ENCODE data around the gene CHRND. TPM values are rescaled to one million over a fixed set of nuclear protein-coding genes. Genes with fewer than 3 reads are reported as not detected.

Gene CHRND
- total and polyA plus RNA-seq, 2 of the 4 experiments (the other 2 are of a cell fraction) = not detected

DNA sequence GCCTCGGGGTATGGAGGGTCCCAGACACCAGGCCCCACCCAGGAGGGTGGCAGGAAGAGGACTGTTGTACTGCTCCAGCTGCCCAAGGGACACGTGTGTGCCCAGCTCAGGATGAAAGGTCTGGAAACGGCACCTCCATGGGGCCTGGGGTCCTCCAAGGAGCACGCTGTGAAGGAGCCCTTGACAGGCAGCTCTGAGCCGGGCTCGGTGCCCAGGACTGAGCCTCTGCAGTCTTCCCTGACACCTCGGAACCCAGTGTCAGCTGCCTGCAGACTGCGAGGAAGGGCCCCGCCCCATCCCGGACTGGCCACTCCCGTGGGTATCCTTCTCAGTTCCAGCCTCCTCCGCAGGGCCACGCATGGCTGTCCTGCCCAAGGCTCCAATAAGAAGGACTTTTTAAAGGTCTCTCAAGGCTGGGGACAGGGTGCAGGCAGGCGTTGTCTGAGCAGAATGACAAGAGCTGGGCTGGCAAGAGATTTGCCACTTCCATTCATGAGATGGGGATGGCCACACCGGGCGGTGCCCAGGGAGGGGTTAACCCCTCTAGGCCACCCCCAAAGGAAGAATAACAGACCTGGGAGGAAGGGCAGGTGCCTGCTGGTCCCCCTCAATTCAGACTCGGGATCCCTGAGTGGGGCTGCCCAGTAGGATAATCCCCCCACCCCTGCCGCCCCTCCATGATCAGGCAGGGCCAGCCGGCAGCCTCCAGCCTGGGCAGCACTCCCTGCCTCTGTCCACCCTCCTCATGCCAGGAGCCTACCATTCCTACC lies 47.2 kb upstream of the CHRND start:
- TF ChIP-seq NFE2L2 (IDR thresholded peaks at IDR 0.05; ENCODE audit: low read depth, low read length) (no peak), USF2 (IDR thresholded peaks at IDR 0.05; ENCODE audit: low read depth, low read length) (no peak), MAZ (IDR thresholded peaks at IDR 0.05; ENCODE audit: borderline replicate concordance, low read depth, low read length) (no peak), RAD21 (IDR thresholded peaks at IDR 0.05; ENCODE audit: low read length) (no peak), RCOR1 (IDR thresholded peaks at IDR 0.05; ENCODE audit: insufficient replicate concordance, low read length) (no peak), FOS (IDR thresholded peaks at IDR 0.05; ENCODE audit: low read depth, low read length) (no peak), BHLHE40 (IDR thresholded peaks at IDR 0.05; ENCODE audit: low read depth, low read length) (no peak), MAFK (IDR thresholded peaks at IDR 0.05; ENCODE audit: low read depth, low read length) (no peak)
- TF ChIP-seq, protein P1, sequence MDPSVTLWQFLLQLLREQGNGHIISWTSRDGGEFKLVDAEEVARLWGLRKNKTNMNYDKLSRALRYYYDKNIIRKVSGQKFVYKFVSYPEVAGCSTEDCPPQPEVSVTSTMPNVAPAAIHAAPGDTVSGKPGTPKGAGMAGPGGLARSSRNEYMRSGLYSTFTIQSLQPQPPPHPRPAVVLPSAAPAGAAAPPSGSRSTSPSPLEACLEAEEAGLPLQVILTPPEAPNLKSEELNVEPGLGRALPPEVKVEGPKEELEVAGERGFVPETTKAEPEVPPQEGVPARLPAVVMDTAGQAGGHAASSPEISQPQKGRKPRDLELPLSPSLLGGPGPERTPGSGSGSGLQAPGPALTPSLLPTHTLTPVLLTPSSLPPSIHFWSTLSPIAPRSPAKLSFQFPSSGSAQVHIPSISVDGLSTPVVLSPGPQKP (IDR thresholded peaks at IDR 0.05; ENCODE audit: borderline replicate concordance, low read depth, low read length) = no peak
- Histone ChIP-seq H3K27me3 (ENCODE audit: control insufficient read depth, insufficient read depth, low read length) (peaks cover 46% of the 10 kb centered on the region), H3K23ac (ENCODE audit: low read depth, low read length) (no peak overlapping the region), H2BK20ac (ENCODE audit: low read depth, low read length) (no peak overlapping the region), H3K14ac (replicated peaks; ENCODE audit: low read depth, low read length) (no peak overlapping the region), H3K79me1 (ENCODE audit: low read depth in 1 of 2, low read length in 2 of 2) (no peaks in the 10 kb centered on the region), H2BK5ac (ENCODE audit: low read depth, low read length, poor library complexity, severe bottlenecking) (no peak overlapping the region), H2BK15ac (ENCODE audit: low read depth, low read length) (no peak overlapping the region), H2AK5ac (ENCODE audit: low read depth, low read length) (no peak overlapping the region), H3K9ac (ENCODE audit: low read depth, low read length) (no peak overlapping the region), H3K4ac (ENCODE audit: low read depth, low read length) (no peak overlapping the region), H3K9me1 (ENCODE audit: insufficient read depth, low read length) (no peaks in the 10 kb centered on the region), H3K9me3 (ENCODE audit: control insufficient read depth, insufficient read depth, low read length) (no peaks in the 10 kb centered on the region), H4K5ac (ENCODE audit: low read depth, low read length) (no peak overlapping the region), H3K18ac (ENCODE audit: low read depth, low read length) (no peak overlapping the region), H4K20me1 (ENCODE audit: insufficient read depth, low read length) (no peaks in the 10 kb centered on the region), H3K56ac (ENCODE audit: extremely low read depth, insufficient read depth, low read length) (no peak overlapping the region), H4K8ac (ENCODE audit: low read depth in 2 of 2, low read length in 2 of 2) (no peak overlapping the region), H3K27ac (ENCODE audit: insufficient read depth, low read length) (no peak overlapping the region), H3K36me3 (ENCODE audit: control insufficient read depth, insufficient read depth, low read length) (no peaks in the 10 kb centered on the region), H3K4me1 (ENCODE audit: control insufficient read depth, insufficient read depth, low read length) (no peaks in the 10 kb centered on the region), H4K91ac (ENCODE audit: insufficient read depth, low read depth, low read length) (no peak overlapping the region), H2BK120ac (ENCODE audit: low read depth, low read length) (no peak overlapping the region), H3K4me2 (ENCODE audit: low read depth, low read length) (no peak overlapping the region), H2AFZ (replicated peaks; ENCODE audit: low read length, poor library complexity) (no peak overlapping the region), H3K4me3 (ENCODE audit: insufficient read depth, low read depth, low read length) (no peak overlapping the region), H2AK9ac (replicated peaks; ENCODE audit: low read depth, low read length, poor library complexity) (peak overlapping the region; percentile 15)
- in situ Hi-C loops (cut with MboI; ENCODE audit: low sequenced_read_pairs) (no loop called here), dilution Hi-C loops (cut with HindIII; ENCODE audit: low sequenced_read_pairs, unreplicated experiment) (no loop called here), intact Hi-C loops (cut with micrococcal nuclease) (no loop called here)
- ATAC-seq (ENCODE audit: low read depth) (no peak), DNase-seq (no peak)
- CTCF ChIA-PET = no interaction called here
- no TSS peak for BruUV-seq (replicated peaks)
- POLR2A ChIA-PET (ENCODE audit: unreplicated experiment) = no interaction called here
- 47% methylated on average over 13 of the region's 19 CpGs; no CpG with 5 or more reads in 1 of the 2 experiments for WGBS, 2 experiments (ENCODE audit: extremely low coverage in 2 of 2, insufficient read length in 1 of 2)
